HG03108 (cell line): ENCODE results near the gene POC5.
A peak's percentile ranks its signal among the peaks of the same experiment; 100 is the strongest.
"Not testable (repeated sequence)": the region's sequence is repeated elsewhere in the genome, so short reads cannot be mapped to it uniquely, and the experiment has no call there.

Experiments
- ATAC-seq: cut with Tn5 transposase; IDR thresholded peaks from one replicate; pipeline ENCODE4 v1.9.1; 2021; ENCODE audit warnings: moderate library complexity; ENCODE audit not compliant: unreplicated experiment

The POC5 gene

GRCh38 chr5:75706016-75706415 lies 11.2 kb downstream of the POC5 start:
- ATAC-seq, result no peak

GRCh38 chr5:75701856-75702255 lies 15.4 kb downstream of the POC5 start:
- no peak for ATAC-seq

- not testable (repeated sequence) for ATAC-seq
Observed at GRCh38 chr5:75695472-75696351, 21.5 kb downstream of the POC5 start.

DNA sequence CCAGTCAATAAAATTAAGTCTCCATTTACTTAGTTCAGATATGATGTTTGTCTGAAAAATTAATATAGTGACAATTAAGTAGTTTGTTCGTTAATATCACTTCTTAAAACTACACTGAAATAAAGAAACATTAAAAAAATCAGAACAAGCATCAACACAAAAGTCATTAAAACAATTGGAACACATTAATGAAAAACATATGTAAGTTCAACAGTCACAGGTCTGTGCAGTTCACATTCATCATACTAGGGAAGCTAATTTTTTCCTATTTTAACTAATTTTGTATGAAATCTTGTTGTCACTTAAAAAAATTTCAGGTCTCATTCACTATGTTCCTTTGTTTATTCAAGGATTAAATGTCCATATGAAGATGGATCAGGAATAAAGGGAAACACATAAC lies 22.5 kb downstream of the POC5 start:
- no peak for ATAC-seq

DNA sequence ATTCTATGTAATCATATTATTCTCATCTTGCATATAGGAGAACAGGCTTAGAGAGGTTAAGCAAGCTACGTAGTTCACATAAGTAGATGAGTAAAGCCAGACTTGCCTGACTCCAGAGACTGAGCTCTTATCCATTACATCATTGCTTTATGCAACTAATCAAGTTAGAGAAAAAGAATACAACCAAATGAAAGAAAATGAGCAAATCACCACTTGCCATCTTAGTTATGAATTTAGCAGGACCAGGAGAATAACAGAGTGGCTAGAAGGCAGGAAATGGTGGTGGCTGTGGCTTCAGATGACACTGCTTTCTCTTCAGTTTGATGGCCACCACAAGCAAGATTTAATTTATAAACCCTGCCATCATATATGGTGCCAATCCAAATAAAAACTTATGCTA lies 26.6 kb downstream of the POC5 start:
- ATAC-seq, result no peak

DNA sequence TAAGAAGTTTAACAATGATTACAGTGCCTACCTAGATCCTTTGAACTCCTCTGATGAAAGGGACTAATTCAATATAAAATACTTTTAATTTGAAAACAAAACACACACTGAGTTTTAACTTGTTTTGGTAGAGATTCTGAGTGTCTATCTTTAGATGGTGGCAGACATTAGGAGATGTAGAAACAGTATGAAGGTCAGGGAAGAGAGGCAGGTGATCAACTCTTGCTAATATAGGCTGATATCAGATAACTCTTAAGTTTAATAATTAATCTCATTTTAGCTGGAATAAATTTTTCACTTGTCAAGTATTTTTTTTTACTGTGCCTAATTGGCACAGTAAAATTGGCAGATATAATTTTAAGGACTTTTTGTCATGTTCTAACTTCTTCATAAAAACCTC lies 30.8 kb downstream of the POC5 start:
- no peak for ATAC-seq

- no peak for ATAC-seq
Observed at GRCh38 chr5:75685141-75685540, 32.1 kb downstream of the POC5 start.

DNA sequence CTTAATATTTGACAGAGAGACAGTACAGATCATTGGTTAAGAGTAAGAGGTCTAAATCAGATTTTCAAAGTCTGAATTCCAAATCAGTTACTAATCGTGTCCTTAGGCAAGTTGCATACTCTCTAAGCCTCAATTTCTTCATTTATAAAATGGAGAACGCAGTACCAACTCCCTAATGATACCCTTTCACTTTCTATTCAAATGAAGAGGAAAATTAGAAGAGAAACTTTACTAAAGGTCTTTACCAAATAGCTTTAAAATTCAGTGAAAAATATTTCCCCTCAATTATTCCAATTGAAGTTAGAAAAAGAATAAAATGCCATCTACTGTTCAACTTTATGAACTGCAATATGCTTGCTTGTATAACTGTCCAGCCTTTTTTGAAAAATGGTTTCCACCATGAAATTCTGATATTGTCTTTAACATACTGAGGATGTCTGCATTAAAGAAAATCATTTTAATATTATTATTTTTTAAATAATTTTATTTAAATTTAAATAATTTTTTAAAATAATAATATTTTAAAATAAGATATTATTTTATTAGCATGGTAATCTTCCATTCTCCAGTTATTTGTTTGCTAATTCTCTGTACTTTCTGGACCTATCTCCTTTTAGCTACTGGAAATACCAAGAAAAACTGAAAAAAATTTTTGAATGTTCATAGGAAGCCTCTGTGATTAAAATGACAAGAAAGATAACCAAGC lies 36.0 kb downstream of the POC5 start:
- ATAC-seq, result no peak

DNA sequence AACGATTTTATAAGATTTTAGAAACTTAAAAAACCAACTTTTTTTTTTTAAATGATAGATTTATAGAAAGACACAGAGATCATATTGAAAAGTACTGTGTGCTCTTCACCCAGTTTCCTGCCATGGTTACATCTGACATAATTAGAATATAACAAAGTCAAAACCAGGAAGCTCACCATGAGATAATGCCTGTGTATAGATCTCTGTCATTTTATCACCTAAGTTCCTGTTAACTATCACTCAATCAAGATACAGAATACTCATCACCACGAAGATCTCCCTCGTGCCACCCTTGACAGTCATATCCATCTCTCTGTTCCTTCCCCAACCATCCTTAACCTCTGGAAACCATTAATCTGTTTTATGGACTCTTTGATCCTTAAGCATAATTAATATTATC lies 39.1 kb downstream of the POC5 start:
- ATAC-seq, result no peak

DNA sequence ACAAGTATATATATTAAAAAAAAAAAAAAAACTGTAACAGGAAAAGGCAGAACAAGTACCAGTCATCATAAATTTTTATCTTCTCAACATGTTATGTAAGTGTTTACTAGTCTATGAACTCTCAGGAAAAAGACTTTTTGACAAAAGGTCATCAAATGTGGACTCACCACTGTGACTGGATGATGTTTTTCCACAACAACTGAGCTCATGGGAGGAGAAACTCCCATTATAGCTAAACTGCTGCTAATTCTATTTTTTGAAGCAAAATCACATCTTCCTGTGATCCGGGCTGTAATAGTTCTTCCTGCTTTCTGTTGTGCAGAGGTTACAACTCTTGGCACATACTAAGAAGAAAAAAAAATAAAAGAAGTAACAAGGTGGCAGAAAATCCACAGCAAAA lies 39.6 kb downstream of the POC5 start:
- no peak for ATAC-seq

- no peak for ATAC-seq
Observed at GRCh38 chr5:75675783-75676182, 41.5 kb downstream of the POC5 start.

DNA sequence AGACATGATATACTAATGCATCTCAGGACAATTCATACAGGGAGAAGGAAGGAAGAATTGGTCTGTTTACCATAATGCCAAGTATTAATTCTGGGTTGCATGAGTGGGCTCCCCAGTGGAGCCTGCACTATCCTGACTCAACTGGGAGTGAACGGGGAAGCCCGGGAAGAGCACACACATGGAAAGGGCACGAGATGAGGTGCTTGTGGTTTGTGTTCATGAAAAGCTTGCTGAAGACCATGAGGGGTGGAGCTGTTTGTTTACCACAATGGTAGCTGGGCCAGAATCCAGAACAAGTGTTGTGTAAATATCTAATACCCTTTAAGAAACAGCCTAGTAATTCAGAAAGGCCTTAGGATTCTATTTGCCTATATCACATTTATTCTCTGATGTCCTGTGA lies 44.6 kb downstream of the POC5 start:
- no peak for ATAC-seq

DNA sequence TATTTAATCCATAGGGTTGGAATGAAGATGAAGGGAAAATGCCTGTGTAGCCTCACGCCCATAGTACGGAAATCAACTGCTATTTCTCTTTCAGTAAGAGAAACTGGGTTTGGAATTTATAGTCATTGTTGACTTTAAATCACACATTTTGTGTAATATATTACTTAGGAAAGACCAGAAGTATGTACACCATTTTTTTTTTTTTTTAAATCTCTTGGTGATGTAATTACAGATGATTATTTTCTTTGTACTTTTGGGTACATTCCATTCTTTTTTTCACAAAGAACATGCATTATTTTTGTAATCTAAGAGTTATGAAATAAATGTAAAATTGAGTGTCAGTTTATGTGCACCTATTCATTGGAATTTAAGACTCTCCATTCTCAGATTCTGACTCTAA lies 45.7 kb downstream of the POC5 start:
- no peak for ATAC-seq

DNA sequence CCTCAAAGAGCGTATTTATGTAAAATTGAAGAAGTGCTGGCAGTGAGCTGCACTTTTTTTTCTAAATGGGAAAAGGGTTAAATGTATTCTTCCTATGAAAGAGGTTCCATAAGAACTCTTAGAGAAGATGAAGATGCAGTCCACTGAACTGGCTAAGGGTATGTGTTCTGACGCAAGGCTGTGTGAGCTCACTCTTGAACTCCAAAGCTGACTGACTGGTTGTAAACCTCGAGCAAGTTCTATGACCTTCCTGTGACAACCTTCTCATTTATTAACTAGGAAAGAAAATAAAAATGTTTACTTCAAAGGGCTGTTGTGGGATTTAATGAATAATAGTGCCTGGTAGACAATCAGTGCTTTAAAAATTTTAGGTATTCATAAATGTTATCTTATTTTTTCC lies 46.7 kb downstream of the POC5 start:
- ATAC-seq, result no peak

DNA sequence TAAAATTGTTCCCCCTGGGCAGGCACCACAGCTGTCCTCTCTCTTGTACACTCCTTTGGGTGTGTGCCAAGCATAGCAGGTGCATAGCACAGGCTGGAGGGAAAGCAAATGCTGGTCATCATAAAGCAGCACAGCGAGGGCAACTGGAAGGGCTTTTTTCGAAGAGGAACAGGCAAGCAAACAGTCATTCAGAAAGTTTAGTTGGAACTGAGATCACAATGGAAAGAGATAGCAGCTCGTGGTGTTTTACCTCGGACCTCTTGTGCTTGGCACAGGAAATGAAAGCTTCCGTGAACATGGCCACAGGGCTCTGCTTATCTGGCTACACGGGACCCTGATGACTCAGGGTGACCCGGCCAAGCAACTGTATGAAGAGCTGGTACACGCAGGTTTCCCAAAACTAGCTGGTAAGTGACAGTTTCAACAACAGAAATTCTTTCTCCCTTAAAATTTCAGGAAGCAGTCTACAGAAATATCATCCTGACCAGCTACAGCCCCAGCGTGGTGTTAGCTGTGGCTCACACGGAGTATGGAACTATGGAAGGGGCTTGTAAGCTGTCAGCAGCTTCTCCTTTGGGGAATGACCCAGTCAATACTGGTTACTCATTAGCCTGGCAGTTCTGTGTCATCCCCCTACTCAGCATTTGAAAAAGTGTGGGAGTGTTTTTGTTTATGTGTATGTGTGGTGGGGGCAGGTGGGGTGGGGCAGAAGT lies 48.1 kb downstream of the POC5 start:
- peak; percentile 86 for ATAC-seq

- peak; percentile 5 for ATAC-seq
Observed at GRCh38 chr5:75668445-75668844, 48.8 kb downstream of the POC5 start.

- no peak for ATAC-seq
Observed at GRCh38 chr5:75667586-75667985, 49.7 kb downstream of the POC5 start.

DNA sequence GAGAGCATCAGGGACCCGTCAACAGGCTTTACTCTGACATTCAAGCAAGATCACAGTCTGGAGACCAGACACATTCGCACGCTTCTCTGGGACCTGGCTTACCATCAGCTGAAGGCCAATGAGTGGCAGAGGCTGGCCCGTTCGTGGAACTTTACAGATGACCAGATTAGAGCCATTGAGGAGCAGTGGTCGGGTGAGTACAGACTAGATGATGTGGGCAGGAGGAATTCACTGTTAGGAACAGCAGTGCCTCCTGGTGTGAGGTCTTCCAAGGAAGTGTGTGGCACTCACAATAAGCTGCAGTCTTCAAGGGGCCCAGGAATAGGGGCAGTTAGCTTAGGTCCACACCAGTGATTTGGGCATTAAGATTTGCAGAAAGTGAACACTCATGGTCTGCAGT lies 50.4 kb downstream of the POC5 start:
- no peak for ATAC-seq

- no peak for ATAC-seq
Observed at GRCh38 chr5:75664979-75665378, 52.3 kb downstream of the POC5 start.

GRCh38 chr5:75663579-75664284 lies 53.5 kb downstream of the POC5 start:
- ATAC-seq, result no peak

- ATAC-seq, result no peak
Observed at GRCh38 chr5:75662061-75662460, 55.2 kb downstream of the POC5 start.
